HG02884 (cell line): ENCODE measurements around the gene EHBP1.

ENCODE experiments used
- ATAC-seq: cut with Tn5 transposase; IDR thresholded peaks from one replicate; pipeline ENCODE4 v1.9.1; 2021; ENCODE audit warnings: mild to moderate bottlenecking, moderate library complexity; ENCODE audit not compliant: unreplicated experiment

The EHBP1 gene

DNA sequence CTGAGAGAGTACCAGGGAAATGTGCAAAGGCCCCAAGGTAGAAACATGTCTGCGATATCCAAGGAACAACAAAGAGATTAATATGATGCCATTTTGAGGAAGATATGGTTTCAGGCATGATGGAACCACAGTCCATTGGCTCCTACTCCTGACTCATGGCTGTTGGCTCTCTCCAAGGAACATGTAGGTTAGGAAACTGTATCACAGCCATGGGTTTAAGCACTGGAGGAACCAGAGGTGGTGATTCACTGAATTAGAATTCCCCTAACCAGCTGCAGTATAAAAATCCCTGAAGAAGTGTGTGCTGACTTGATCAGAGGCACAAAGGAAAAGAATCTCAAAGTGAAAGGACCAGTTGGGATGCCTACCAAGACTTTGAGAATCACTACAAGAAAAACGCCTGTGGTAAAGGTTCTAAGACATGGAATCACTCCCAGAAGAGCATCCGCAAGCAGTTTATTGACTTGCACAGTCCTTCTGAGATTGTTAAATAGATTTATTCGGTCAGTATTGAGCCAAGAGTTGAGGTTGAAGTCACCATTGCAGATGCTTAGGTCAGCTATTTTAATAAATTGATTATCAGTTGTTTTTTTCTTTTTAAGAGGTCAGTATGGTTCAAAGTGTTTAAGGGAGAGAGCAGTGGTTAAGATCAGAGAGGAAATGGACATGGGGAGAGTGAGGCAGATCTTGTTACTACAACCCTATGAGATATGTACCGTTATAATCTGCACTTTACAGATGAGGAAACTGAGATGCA lies 234.4 kb downstream of the EHBP1 start:
- no peak for ATAC-seq

DNA sequence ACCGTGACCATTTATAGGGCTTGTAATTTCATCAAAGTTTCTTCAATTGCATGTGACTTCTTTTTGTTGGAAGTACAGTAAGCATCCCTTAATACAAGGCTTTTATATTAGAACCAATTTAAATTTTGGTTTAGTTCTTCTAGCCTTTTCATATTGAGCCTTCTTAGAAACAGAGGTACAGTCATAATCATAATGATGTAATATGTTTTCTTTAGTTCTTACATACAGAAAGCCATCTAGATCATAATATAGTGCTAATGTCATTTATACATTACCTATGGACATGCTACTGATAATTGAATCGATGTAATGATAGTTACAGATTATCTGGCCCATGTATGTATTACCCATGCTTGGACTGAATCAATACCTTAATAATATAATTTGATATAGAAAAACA lies 235.2 kb downstream of the EHBP1 start:
- no peak for ATAC-seq

DNA sequence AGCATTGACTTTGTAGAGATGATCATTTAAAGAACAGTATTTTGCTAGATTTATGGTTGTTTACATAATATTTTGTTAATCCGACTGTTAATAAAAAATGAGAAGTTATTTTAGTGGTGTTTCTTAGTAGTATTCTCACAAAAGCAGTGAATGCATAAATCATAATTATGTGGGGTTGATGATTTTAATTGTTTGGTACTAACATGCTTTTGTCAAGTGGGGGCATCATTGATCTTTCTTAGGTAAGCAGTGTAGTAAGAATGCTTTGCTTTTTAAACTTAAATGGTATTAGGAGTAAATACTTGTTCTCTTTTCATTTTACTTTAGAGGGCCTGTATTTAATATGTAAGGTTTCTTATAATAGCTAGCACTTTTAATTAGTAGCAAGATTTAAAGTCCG lies 235.9 kb downstream of the EHBP1 start:
- no peak for ATAC-seq

DNA sequence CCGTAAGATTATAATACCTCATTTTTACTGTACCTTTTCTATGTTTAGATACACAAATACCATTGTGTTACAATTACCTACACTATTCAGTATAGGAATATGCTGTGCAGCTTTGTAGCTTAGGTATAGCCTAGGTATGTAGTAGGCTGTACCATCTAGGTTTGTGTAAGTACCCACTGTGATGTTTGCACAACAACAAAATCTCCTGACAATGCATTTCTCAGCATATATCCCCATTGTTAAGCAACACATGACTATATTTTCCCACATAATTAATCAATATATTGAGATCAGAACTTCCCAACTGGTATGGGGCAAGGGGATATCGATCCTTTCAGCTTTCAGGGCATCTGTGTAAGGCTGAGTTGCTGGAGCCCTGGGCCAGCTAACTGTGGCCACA lies 238.8 kb downstream of the EHBP1 start:
- no peak for ATAC-seq

DNA sequence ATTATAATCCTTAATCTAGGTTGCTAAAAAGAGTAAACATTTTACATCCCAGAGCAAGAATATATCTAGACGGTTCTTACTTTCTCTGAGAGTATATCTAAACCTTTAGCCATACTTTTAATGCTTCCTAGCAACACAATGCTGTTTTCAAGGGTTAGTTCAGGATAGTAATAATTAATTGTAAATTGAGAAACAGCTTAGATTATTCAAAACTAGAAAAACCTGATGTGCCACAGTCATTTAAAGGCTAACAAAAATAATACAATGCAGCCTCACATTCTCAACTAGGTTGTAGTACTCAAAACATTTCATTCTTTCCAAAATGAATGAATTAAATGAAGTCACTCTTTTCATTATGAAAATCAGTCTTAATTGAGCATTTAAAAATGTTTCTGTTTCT lies 241.9 kb downstream of the EHBP1 start:
- ATAC-seq: no peak

DNA sequence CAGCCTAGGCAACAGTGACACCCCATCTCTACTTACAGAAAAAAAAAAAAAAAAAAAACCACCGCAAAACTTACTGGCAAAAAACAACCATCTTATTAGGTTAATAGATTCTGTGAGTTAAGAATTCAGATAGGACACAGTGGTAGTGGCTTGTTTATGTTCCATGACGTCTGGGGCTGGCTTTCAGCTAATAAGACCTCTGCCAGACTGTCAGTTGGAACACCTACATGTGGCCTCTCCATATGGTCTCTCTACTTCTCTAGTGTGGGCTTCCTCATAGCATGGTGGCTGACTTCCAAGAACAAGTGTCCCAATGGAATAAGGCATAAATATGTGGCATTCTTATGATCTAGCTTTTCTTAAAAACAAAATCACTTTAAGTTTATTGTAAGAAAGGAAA lies 251.1 kb downstream of the EHBP1 start:
- ATAC-seq: no peak

DNA sequence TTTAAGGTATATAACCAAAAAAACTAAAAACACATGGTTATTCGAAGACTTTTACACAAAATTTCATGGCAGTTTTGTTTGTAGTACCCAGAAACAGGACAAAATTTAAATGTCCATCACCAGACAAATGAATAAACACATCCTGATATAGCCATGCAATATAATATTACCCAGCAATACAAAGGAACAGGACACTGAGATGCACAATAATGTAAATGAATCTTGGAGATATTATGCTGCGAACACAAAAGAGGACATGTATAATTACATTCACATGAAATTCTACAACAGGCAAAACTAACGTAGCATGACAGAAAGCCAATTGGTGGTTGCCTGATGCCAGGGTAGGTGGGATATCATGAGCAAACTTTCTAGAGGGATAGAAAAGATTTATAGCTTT lies 252.7 kb downstream of the EHBP1 start:
- no peak for ATAC-seq

DNA sequence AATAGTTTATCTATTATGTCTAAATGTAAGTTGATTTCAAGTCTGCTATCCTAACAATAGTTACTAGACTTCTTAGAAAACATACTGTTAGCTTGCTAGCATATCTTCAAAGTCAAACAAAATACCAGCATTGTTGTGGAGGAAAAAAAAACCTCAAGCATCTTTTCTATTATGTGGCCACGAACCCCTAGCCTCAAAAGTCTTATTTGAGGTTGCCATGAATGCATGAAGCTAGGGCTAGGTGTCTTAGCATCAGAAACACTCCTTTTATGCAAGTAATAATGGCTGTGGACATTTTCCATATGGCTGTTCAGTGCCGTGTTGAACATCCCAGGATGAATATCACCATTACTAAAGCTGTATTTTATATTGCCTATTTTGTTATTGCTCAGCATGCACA lies 258.5 kb downstream of the EHBP1 start:
- no peak for ATAC-seq

DNA sequence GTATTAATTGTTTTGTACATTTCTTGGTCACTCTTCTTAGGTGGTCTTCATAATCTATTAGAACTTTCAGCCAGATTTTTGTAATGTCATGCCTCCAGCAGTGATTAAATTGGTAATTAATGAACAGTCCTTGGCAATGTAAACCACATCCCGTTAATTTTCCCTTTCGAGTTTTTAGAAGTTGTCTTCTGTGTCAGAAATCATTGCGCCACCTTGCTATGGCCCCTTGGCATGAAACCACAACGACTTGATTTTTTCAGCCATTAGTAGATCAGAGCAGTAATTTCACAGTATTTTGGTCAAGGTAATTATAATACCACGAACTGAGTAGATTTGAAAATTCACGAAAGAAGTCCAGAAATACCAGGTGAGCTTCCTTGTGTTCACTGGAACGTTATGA lies 259.2 kb downstream of the EHBP1 start:
- no peak for ATAC-seq

DNA sequence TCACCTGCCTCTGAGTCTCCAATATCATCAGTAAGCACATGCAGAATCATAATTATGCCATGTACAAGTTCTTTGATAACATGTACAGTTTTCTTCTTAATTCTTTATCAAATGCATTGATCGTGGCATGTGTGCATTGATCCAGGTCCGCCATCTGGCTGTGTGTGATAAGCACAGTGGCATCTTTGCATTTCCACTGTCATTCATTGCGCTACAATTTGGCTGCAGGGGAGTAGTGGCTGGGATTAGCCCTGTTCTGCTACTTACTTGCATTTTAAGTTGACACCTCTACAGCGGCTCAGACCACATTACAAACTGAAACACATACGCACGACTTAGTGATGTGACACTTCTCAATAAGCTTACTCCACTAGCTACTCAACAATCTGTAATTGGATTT lies 261.5 kb downstream of the EHBP1 start:
- no peak for ATAC-seq

DNA sequence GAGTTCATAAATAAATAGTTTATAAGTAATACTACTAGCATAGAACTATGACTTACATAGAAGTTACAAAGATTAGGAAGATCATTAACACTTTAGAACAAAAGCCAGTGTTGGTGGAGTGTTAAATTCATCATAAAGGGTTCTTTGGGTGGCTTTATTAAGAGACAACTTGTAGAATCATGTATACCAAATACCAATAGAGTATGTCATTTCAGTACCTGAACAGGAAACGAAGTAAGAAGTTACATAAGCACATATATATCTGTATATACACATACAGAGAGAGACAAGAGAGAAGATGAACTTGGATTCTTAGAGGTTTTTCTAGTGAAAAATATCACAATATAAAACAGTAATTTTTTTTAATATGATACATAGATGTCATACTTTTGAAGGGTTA lies 262.7 kb downstream of the EHBP1 start:
- no peak for ATAC-seq

DNA sequence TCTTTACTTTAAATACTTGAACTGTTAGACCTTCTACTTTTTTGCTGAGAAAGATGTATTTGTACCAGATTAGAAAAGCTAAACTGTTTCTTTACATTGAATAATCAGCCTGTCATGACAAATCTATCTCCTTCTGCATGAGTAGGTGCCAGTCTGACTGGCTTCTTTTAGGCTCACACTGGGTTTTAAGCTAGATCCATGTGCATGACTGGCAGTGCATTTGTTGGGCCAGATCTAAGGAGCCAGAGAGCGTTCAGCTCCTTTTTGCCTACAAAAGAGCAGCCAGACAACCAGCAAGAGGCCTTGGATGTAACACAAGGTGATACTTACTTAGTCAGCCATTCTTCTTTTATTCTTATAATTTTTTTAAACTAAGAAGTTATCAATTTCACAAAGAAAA lies 263.2 kb downstream of the EHBP1 start:
- ATAC-seq: no peak

DNA sequence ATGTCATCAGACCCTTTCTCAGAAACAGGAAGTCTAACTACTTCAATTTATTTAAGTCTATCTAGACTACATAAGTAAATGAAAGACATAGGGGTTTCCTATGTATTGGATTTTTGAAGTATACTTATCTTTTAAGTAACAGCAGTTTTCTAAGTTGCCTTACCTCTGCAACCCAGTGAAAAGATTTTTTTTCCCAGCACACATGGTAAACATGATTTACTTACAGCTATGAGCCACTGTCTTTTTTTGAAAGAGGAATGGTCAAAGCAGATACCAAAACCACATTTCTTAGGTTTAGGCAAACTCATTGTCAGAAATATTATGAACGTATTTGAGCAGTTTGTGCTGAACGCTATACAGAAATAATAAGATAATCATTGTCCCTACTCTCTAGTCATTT lies 266.4 kb downstream of the EHBP1 start:
- ATAC-seq: no peak

DNA sequence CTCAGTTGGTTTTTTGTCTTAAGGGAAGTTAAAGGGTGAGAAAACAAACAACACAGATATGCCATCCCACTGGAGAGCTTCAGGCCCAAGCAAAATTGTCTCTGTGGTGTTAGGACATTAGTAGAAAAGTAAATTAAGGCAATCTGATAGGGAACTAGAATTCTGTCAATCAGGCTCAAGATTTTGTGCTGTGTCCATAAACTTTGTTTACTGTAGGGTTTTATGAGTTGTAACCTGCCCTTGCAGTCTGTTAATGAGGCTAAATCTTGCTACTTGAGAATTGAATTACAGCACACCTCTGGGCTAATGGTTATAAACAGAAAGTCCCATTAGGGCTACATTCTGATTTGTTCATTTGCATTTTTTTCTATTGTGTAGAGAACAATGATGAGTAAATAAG lies 267.1 kb downstream of the EHBP1 start:
- ATAC-seq: no peak

DNA sequence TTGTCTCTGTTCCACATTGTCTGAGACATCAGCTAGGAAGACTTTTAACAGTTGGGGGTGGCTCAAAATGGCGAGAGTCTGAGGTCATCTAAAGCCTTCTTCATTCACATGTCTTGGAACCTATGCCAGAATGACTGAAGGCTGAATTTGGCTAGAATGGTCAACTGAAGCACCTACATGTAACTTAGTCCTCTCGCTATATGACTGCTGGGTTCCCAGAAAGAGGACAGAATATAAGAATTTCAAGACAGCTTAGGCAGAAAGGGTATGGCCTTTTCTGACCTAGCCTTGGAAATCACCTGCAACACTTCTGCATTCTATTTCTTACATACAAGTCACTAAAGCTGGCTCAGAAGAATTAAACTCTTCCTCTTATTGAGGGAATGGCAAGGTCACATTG lies 269.5 kb downstream of the EHBP1 start:
- ATAC-seq: no peak

DNA sequence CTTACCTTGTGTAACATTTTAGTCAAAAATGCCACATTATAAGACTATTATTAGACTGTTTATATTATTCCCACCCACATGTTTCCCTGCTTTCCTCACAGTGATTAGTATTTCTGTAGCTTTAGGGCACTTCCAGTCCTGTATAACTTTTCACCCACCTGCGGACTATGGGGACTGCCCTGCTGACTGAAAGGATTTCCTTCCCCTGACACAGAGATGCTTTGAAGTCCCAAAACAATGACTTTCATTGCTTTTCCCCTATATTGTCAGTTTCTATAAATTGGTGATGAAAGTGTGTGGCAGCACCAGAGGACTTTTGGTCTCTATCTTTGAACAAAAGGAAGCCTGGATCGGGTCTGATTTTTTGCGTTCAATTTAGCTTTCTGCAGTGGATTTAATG lies 286.1 kb downstream of the EHBP1 start:
- no peak for ATAC-seq

DNA sequence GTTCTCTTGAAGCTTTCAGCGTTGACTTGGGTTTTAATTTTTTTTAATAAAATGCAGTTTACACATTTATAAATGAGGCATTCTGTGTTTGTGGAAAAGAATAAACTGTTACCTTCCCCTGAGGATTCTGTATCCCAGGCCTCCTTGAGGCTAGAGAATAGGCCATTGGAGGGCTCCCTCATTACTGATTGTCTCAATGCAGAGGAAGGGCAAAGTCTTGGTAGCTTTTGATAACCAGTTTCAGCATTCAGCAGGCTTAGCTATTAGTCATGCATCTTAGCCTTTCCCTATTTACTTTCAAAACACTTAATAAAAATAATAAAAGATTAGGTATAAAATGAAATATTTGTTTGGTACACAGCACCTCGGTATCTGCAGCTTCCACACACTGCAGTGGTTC lies 287.0 kb downstream of the EHBP1 start:
- ATAC-seq: no peak

DNA sequence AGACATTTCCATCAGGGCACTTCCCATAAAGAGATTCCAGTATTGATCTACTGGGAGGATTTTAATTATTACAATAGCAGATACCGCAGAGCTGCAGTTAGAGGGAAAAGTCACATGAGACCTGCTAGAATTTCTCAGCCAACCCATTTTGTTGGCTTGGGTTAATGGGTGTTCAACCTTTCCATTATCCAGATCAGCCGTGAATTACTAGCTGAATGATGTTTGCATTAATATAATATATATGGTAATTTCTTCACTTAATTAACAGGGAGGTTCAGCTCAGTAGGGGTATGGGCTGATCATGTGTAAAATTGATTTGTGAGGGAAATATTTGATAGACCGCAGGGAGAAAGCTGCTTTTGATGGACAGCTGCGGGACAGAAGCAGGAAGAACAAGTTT lies 288.7 kb downstream of the EHBP1 start:
- ATAC-seq: no peak

DNA sequence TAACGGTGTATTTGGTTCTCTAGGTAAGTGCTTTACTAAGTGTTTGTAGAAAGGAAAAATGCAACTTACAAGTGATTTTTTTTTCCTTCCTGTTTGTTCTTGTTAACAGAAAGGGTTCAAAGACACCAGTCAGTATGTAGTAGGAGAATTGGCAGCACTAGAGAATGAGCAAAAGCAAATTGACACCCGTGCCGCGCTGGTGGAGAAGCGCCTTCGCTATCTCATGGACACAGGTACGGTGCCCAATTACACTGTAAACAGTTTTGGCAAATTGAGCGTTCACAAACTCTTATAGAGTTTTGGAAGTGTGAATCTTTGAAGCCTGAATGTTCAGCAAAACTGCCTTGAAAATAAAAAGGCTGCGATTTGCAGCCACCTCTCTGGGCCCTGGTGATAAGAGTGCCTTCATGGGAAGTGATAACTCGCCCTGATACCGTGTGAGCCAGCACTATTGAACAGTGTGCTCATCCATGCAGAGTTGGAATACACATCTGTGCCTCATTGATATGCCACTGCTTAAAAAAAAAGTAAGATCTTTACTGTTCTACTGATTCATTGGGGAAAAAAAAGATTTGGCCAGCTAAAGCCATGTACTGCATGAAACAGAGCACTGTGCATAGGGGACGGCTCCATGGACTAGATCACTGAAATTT lies 291.1 kb downstream of the EHBP1 start:
- ATAC-seq: no peak

DNA sequence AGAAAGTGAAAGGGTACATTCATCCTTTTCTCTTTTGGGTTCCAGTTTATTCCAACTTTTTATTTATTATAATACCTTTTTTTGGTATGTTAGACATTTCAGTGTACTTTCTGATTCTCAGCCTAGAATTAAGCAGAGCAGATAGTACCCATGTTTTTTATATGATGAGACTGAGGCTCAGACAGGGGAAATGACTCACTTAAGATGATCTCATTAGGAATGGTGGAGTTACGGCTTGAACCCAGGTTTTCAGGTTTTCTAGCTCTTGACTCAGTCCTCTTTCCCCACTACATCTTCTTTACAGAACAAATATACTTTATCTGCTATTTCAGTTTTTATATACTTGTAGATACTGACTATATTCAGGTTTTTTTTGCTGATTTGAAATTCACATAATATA lies 293.4 kb downstream of the EHBP1 start:
- ATAC-seq: no peak

DNA sequence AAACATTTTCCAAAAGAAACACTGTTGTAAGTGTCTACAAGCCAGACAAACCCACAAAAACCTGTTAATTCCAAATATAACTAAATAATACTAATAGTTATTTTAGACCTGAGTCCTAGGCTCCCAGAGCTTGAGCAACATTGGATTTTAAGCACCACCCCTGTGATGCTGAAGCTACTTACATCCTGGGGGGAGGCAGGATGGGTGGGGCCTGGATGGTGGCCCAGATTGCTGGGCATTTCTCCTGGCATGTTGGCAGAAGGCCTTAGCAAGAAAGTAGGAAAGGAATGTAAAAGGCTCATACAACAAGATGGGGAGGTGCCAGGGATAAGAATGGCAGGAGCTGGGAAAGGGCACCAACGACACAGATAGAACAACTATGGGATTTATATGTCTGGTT lies 294.4 kb downstream of the EHBP1 start:
- no peak for ATAC-seq

DNA sequence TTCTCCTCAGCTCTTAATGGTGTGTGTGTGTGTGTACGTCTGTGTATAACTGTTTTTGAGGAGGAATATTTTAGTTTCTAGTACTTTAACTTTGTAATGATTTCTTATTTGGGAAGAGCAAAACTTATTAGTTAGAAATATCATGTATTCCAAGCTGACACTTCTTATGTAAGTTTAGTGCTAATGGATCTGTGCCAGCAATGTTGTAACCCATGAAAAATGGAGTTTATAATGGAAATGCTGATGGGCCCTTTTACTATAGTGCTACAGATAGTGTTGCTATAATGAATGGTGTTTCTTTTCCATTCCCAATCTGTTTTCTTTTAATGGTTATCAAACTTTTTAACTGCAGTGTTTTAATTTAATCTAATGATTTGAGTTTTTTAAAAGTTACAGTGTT lies 295.3 kb downstream of the EHBP1 start:
- ATAC-seq: no peak

DNA sequence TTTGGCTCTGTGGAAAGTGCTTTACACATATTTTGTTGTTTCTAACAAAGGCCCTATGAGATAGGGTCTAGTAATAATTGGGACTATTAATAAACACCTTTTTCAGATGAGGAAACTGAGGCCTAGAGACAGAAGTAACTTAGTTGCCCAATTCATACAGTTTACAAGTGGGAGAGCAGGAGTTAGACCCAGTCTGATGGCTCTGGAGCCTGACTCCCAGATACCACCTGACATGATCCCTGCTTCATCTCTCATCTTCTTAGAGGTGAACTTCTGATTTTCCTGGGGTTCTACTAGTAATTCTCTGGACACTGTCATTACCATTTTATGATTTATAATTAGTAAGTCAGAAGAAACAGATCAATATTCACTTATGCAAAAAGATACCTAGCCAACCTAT lies 296.1 kb downstream of the EHBP1 start:
- no peak for ATAC-seq
